Naive thymus-derived CD8-positive, alpha-beta T cell (primary cell): Measurements from ENCODE around the gene CCDC69. TPM values are rescaled to one million over a fixed set of nuclear protein-coding genes. Genes with fewer than 3 reads are reported as not detected.
A peak's percentile ranks its signal among the peaks of the same experiment; 100 is the strongest.
"Not testable (repeated sequence)": the region's sequence is repeated elsewhere in the genome, so short reads cannot be mapped to it uniquely, and the experiment has no call there.

Experiments used
- ATAC-seq, 2 donors: fragments of 150-1000 bp; cut with Tn5 transposase in 1 of 2; sonication (Bioruptor Pico), chemical (Tn5 transposase) in 1 of 2; 1 replicate in 1 of 2; 2 replicates in 1 of 2; pipeline ENCODE4 v1.10.0; 2021; ENCODE audit warnings: mild to moderate bottlenecking in 2 of 2, moderate library complexity in 2 of 2
- POLR2A ChIA-PET: fragments of 350-600 bp; sonication (Branson Sonifier 250); formaldehyde crosslinking; loops from one replicate; lab custom pipeline; 2021; ENCODE audit warnings: antibody characterized with exemption; lab: Charles Lee
- DNase-seq, 10 donors: peaks; one replicate each; pipeline versions ENCODE4 v3.0.0 to v3.0.0-alpha.2; 2020 to 2022
- H3K27ac Mint-ChIP-seq, 10 donors: one replicate each; pipeline ENCODE4 v1.8.0; 2020 to 2022; ENCODE audit warnings: mild to moderate bottlenecking in 10 of 10, mixed read lengths in 10 of 10, moderate library complexity in 4 of 10, inconsistent platforms in 1 of 10
- H3K27me3 Mint-ChIP-seq, 5 donors: one replicate each; pipeline ENCODE4 v1.8.0; 2021 to 2022; ENCODE audit warnings: mixed read lengths in 5 of 5
- H3K36me3 Mint-ChIP-seq, 3 donors: one replicate each; pipeline ENCODE4 v1.8.0; 2020 to 2022; ENCODE audit warnings: mixed read lengths in 3 of 3, mild to moderate bottlenecking in 2 of 3, inconsistent platforms in 1 of 3
- H3K4me1 Mint-ChIP-seq, 4 donors: one replicate each; pipeline ENCODE4 v1.8.0; 2021 to 2022; ENCODE audit warnings: mixed read lengths in 4 of 4
- H3K4me3 Mint-ChIP-seq, 10 donors: one replicate each; pipeline ENCODE4 v1.8.0; 2020 to 2022; ENCODE audit warnings: mild to moderate bottlenecking in 10 of 10, mixed read lengths in 10 of 10, moderate library complexity in 6 of 10, inconsistent platforms in 1 of 10
- H3K9me3 Mint-ChIP-seq, 9 donors: one replicate each; pipeline ENCODE4 v1.8.0; 2020 to 2022; ENCODE audit warnings: mixed read lengths in 9 of 9, mild to moderate bottlenecking in 3 of 9, inconsistent platforms in 1 of 9, moderate library complexity in 1 of 9
- polyA plus RNA-seq, 3 donors: library from polyadenylated mRNA; unstranded; fragments of 300-500 nt; fragmentation: Illumina TruSeq; gene quantifications; one replicate each; pipeline ENCODE4 v1.2.3, GENCODE V29; 2021
- total RNA-seq, 8 experiments: library from RNA in 2 of 8; stranded (reverse) in 2 of 8; gene quantifications; one replicate each; pipeline ENCODE4 v1.2.3 and lab custom pipeline; 2021 to 2026

Gene CCDC69
- total and polyA plus RNA-seq, 5 experiments from 2014 or later, result 79.8 to 151 (median 130) TPM

- H3K27me3 Mint-ChIP-seq, result no peaks in the 10 kb centered on the region
- peaks cover 9 to 86% (median 46%) of the 10 kb centered on the region in 3 donors for H3K36me3 Mint-ChIP-seq
- no peak overlapping the region for H3K4me3 Mint-ChIP-seq
- H3K27ac Mint-ChIP-seq, result peak overlapping the region in 7 of 10 donors; percentile 16 to 76 (median 43)
- peaks cover 2 to 9% (median 8%) of the 10 kb centered on the region in 9 donors for H3K9me3 Mint-ChIP-seq
- POLR2A ChIA-PET, result interaction anchor here (1.1 to 1.5 kb wide), 3 partner anchors 13 to 31 kb away, joined by 3 to 5 read pairs (median 3); no protein-coding TSS in a partner anchor
- ATAC-seq, result no peak
- DNase-seq, result no peak
- peaks cover 18 to 40% (median 28%) of the 10 kb centered on the region in 4 donors for H3K4me1 Mint-ChIP-seq
Observed at GRCh38 chr5:151184316-151185042, 39.4 kb downstream of the CCDC69 start.

GRCh38 chr5:151183456-151184245 is 40.2 kb downstream of the CCDC69 start:
- Mint-ChIP-seq H3K36me3 (peaks cover under 1 to 83% (median 44%) of the 10 kb centered on the region in 3 donors), H3K9me3 (peaks cover 0 to under 1% (median 0%) of the 10 kb centered on the region in 9 donors), H3K4me3 (no peak overlapping the region), H3K27ac (peak overlapping the region in 7 of 10 donors; percentile 16 to 76 (median 43)), H3K27me3 (no peaks in the 10 kb centered on the region), H3K4me1 (peaks cover 13 to 40% (median 30%) of the 10 kb centered on the region in 4 donors)
- POLR2A ChIA-PET, result interaction anchor here (0.8 to 1.5 kb wide), 4 partner anchors 8 to 32 kb away, joined by 3 to 5 read pairs (median 3); no protein-coding TSS in a partner anchor
- DNase-seq, result no peak
- ATAC-seq, result no peak

- Mint-ChIP-seq H3K27me3 (no peaks in the 10 kb centered on the region), H3K4me1 (peaks cover 13 to 43% (median 34%) of the 10 kb centered on the region in 4 donors), H3K27ac (peak overlapping the region in 3 of 10 donors; percentile 5 to 52 (median 29)), H3K4me3 (no peak overlapping the region), H3K36me3 (peaks cover 0 to 81% (median 45%) of the 10 kb centered on the region in 3 donors), H3K9me3 (no peaks in the 10 kb centered on the region)
- DNase-seq, result no peak
- no peak for ATAC-seq
- POLR2A ChIA-PET, result interaction anchor here (0.7 to 1.4 kb wide), 3 partner anchors 9 to 47 kb away, joined by 3 to 5 read pairs (median 3); no protein-coding TSS in a partner anchor
Observed at GRCh38 chr5:151182976-151183375, 40.9 kb downstream of the CCDC69 start.

GRCh38 chr5:151182524-151182900 is 41.4 kb downstream of the CCDC69 start:
- Mint-ChIP-seq H3K9me3 (no peaks in the 10 kb centered on the region), H3K4me3 (no peak overlapping the region), H3K36me3 (peaks cover 0 to 76% (median 41%) of the 10 kb centered on the region in 3 donors), H3K27me3 (no peaks in the 10 kb centered on the region), H3K27ac (peak overlapping the region in 9 of 10 donors; percentile 56 to 91 (median 77)), H3K4me1 (peaks cover 15 to 39% (median 34%) of the 10 kb centered on the region in 4 donors)
- DNase-seq (no peak), ATAC-seq (no peak)
- POLR2A ChIA-PET, result interaction anchor here (0.7 to 1.4 kb wide), 2 partner anchors 10 to 48 kb away, joined by 3 to 5 read pairs; no protein-coding TSS in a partner anchor

GRCh38 chr5:151181818-151182523 is 41.9 kb downstream of the CCDC69 start:
- Mint-ChIP-seq H3K36me3 (peaks cover 0 to 70% (median 39%) of the 10 kb centered on the region in 3 donors), H3K27ac (peak overlapping the region; percentile 63 to 91 (median 77)), H3K4me3 (no peak overlapping the region), H3K9me3 (no peaks in the 10 kb centered on the region), H3K27me3 (no peaks in the 10 kb centered on the region), H3K4me1 (peaks cover 16 to 39% (median 35%) of the 10 kb centered on the region in 4 donors)
- DNase-seq (no peak), ATAC-seq (no peak)
- POLR2A ChIA-PET, result interaction anchor here (1.4 kb wide), 1 partner anchor 10 kb away, joined by 5 read pairs; no protein-coding TSS in a partner anchor

GRCh38 chr5:151180291-151180690 is 43.6 kb downstream of the CCDC69 start:
- H3K4me1 Mint-ChIP-seq, result peaks cover 9 to 37% (median 24%) of the 10 kb centered on the region in 4 donors
- DNase-seq (no peak), ATAC-seq (no peak)
- peaks cover 0 to 55% (median 26%) of the 10 kb centered on the region in 3 donors for H3K36me3 Mint-ChIP-seq
- H3K9me3 Mint-ChIP-seq, result no peaks in the 10 kb centered on the region
- no peaks in the 10 kb centered on the region for H3K27me3 Mint-ChIP-seq
- H3K4me3 Mint-ChIP-seq, result no peak overlapping the region
- peak overlapping the region in 7 of 10 donors; percentile 35 to 80 (median 72) for H3K27ac Mint-ChIP-seq
- POLR2A ChIA-PET, result interaction anchor here (0.9 to 1.3 kb wide), 2 partner anchors 44 to 58 kb away, joined by 3 read pairs; partner anchors contain the start of gene CCDC69

- Mint-ChIP-seq H3K27me3 (no peaks in the 10 kb centered on the region), H3K36me3 (peaks cover 0 to 48% (median 27%) of the 10 kb centered on the region in 3 donors), H3K9me3 (no peaks in the 10 kb centered on the region), H3K4me3 (no peak overlapping the region), H3K27ac (peak overlapping the region; percentile 13 to 80 (median 60)), H3K4me1 (peaks cover 9 to 38% (median 24%) of the 10 kb centered on the region in 4 donors)
- no peak for ATAC-seq
- DNase-seq, result no peak
- POLR2A ChIA-PET, result interaction anchor here (1.1 to 1.3 kb wide), 4 partner anchors 12 to 73 kb away, joined by 3 to 5 read pairs (median 4); partner anchors contain the start of gene GM2A
Observed at GRCh38 chr5:151179489-151179840, 44.4 kb downstream of the CCDC69 start.

GRCh38 chr5:151178777-151179488 is 45.0 kb downstream of the CCDC69 start:
- POLR2A ChIA-PET, result interaction anchor here (1.1 to 1.3 kb wide), 3 partner anchors 12 to 74 kb away, joined by 3 to 5 read pairs (median 4); partner anchors contain the start of gene GM2A
- H3K9me3 Mint-ChIP-seq, result no peaks in the 10 kb centered on the region
- peaks cover 0 to 43% (median 25%) of the 10 kb centered on the region in 3 donors for H3K36me3 Mint-ChIP-seq
- DNase-seq (no peak), ATAC-seq (peak in 1 of 2 donors; percentile 35)
- H3K27ac Mint-ChIP-seq, result peak overlapping the region; percentile 13 to 79 (median 64)
- H3K4me1 Mint-ChIP-seq, result peaks cover 11 to 43% (median 24%) of the 10 kb centered on the region in 4 donors
- H3K4me3 Mint-ChIP-seq, result no peak overlapping the region
- no peaks in the 10 kb centered on the region for H3K27me3 Mint-ChIP-seq

GRCh38 chr5:151178372-151178771 is 45.5 kb downstream of the CCDC69 start:
- H3K4me1 Mint-ChIP-seq, result peaks cover 13 to 44% (median 24%) of the 10 kb centered on the region in 4 donors
- H3K36me3 Mint-ChIP-seq, result peaks cover 0 to 37% (median 25%) of the 10 kb centered on the region in 3 donors
- H3K4me3 Mint-ChIP-seq, result no peak overlapping the region
- peak overlapping the region in 8 of 10 donors; percentile 9 to 72 (median 58) for H3K27ac Mint-ChIP-seq
- H3K27me3 Mint-ChIP-seq, result no peaks in the 10 kb centered on the region
- no peak for DNase-seq
- no peak for ATAC-seq
- POLR2A ChIA-PET, result interaction anchor here (1.1 to 1.2 kb wide), 2 partner anchors 11 to 33 kb away, joined by 4 to 5 read pairs; no protein-coding TSS in a partner anchor
- H3K9me3 Mint-ChIP-seq, result no peaks in the 10 kb centered on the region

GRCh38 chr5:151176268-151176667 is 47.6 kb downstream of the CCDC69 start:
- H3K9me3 Mint-ChIP-seq, H3K4me3 Mint-ChIP-seq, H3K27me3 Mint-ChIP-seq, ATAC-seq, DNase-seq: not testable (repeated sequence)
- POLR2A ChIA-PET, result interaction anchor here (0.6 to 1.0 kb wide), 3 partner anchors 19 to 58 kb away, joined by 3 to 4 read pairs (median 3); partner anchors contain the start of gene ANXA6
- Mint-ChIP-seq H3K36me3 (peaks cover 0 to 18% (median 17%) of the 10 kb centered on the region in 3 donors), H3K27ac (peak overlapping the region in 3 of 10 donors; percentile 44 to 69 (median 46)), H3K4me1 (peaks cover 14 to 52% (median 28%) of the 10 kb centered on the region in 4 donors)

- no peak for DNase-seq
- POLR2A ChIA-PET, result no interaction called here
- H3K27me3 Mint-ChIP-seq, result no peaks in the 10 kb centered on the region
- peaks cover 0 to 11% (median 7%) of the 10 kb centered on the region in 3 donors for H3K36me3 Mint-ChIP-seq
- H3K27ac Mint-ChIP-seq, result peak overlapping the region in 6 of 10 donors; percentile 13 to 75 (median 63)
- H3K9me3 Mint-ChIP-seq, result no peaks in the 10 kb centered on the region
- no peak overlapping the region for H3K4me3 Mint-ChIP-seq
- no peak for ATAC-seq
- H3K4me1 Mint-ChIP-seq, result peaks cover 19 to 51% (median 36%) of the 10 kb centered on the region in 4 donors
Observed at GRCh38 chr5:151174612-151175101, 49.2 kb downstream of the CCDC69 start.
